GM23248 (cell line): ENCODE measurements around the gene DICER1.

ENCODE experiments used
- EZH2 ChIP-seq: fragments of 200-600 bp; sonication (generic); IDR thresholded peaks from 2 replicates; pipeline ENCODE4 v1.6.1; 2018; ENCODE audit warnings: antibody characterized with exemption, mild to moderate bottlenecking; ENCODE audit not compliant: insufficient read depth, poor library complexity, severe bottlenecking
- EZH2phosphoT487 ChIP-seq: fragments of 200-600 bp; sonication (generic); IDR thresholded peaks from 2 replicates; pipeline ENCODE4 v1.6.1; 2018; ENCODE audit warnings: antibody characterized with exemption, moderate library complexity, mild to moderate bottlenecking, low read depth; ENCODE audit not compliant: insufficient read depth

DNA sequence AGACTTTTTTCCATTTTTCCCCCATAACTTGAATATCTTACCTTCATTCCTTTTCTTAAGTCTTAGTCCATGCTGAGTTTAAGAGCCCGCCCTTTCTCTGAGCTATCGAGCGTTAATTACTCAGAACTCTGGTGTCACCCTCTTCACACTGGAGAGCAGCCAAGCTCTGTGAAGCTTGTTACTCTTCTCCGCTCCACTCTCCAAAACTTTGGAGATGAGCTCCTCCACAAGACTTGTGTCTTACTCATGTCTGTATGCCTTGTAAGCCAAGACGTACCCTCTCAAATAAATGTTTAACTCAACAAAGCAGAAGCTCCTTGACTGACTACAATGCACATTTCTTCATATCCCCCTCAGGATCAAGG is 54.7 kb downstream of the DICER1 start:
- no peak for TF ChIP-seq EZH2
- no peak for TF ChIP-seq EZH2phosphoT487
